SK-N-MC (cell line): ENCODE data around the gene TCF12.

Experiments used
- DNase-seq: peaks from one replicate; pipeline ENCODE4 v3.0.0-alpha.2; 2011; ENCODE audit warnings: low read depth, low spot score
- H3K27ac ChIP-seq: fragments of 200-600 bp; sonication (generic); 2 replicates; pipeline ENCODE4 v1.5.1; 2016; ENCODE audit warnings: mixed run types
- H3K36me3 ChIP-seq: fragments of 200-600 bp; sonication (generic); 2 replicates; pipeline ENCODE4 v1.6.1; 2017; ENCODE audit warnings: antibody characterized with exemption, low read length, mixed read lengths; ENCODE audit not compliant: insufficient read depth
- H3K4me3 ChIP-seq: fragments of 200-600 bp; sonication (generic); 2 replicates; pipeline ENCODE4 v1.5.1; 2016
- H3K9ac ChIP-seq: fragments of 200-600 bp; sonication (generic); 2 replicates; pipeline ENCODE4 v1.8.0; 2017; ENCODE audit warnings: mixed run types, mixed read lengths; ENCODE audit not compliant: insufficient read length
- H3K9me3 ChIP-seq: fragments of 200-600 bp; sonication (generic); 2 replicates; pipeline ENCODE4 v1.6.1; 2017; ENCODE audit warnings: low read depth, mild to moderate bottlenecking, antibody characterized with exemption, low read length, moderate library complexity, mixed read lengths
- EZH2 ChIP-seq: fragments of 200-600 bp; sonication (generic); IDR thresholded peaks from one replicate; pipeline ENCODE4 v1.6.1; 2017; ENCODE audit warnings: antibody characterized with exemption
- FOXP2 ChIP-seq: optimal IDR thresholded peaks from 2 replicates; pipeline ENCODE3; 2011; ENCODE audit warnings: mild to moderate bottlenecking, moderate library complexity; ENCODE audit not compliant: insufficient read depth; ENCODE audit errors: extremely low read length, control extremely low read depth
- POLR2AphosphoS5 ChIP-seq: IDR thresholded peaks from 2 replicates; pipeline ENCODE4 v1.6.1; 2012; ENCODE audit warnings: mild to moderate bottlenecking, low read depth, low read length, borderline replicate concordance

Gene TCF12

GRCh38 chr15:57283774-57284503, 365.5 kb downstream of the TCF12 start:
- Histone ChIP-seq H3K27ac (no peak overlapping the region), H3K9me3 (no peaks in the 10 kb centered on the region), H3K9ac (no peak overlapping the region), H3K36me3 (peaks cover 74% of the 10 kb centered on the region), H3K4me3 (no peak overlapping the region)
- no peak for DNase-seq
- TF ChIP-seq POLR2AphosphoS5 (no peak), FOXP2 (no peak), EZH2 (no peak)

DNA sequence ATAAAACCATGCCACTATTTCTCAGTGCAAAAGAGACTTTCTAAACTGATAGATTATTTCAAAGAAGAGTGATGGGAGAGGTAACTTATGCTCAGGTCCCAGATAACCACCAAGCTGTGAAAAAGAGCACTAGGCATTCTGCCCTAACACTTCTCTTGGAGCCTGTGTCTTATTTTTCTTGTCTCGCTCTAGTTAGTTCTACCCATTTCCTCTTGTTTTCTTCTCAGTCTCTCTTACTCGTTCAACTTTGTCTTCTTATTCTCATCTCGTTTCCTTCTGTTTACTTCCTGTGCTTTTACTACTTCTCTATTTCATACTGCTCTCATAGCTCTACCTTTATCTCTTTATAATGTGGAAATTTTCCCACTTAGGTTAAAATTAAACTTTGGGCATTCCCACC, 366.1 kb downstream of the TCF12 start:
- Histone ChIP-seq H3K27ac (no peak overlapping the region), H3K9ac (no peak overlapping the region), H3K4me3 (no peak overlapping the region), H3K36me3 (peaks cover 71% of the 10 kb centered on the region), H3K9me3 (no peaks in the 10 kb centered on the region)
- TF ChIP-seq EZH2 (no peak), POLR2AphosphoS5 (no peak), FOXP2 (no peak)
- DNase-seq = no peak

GRCh38 chr15:57285386-57285785, 366.9 kb downstream of the TCF12 start:
- no peaks in the 10 kb centered on the region for H3K9me3 ChIP-seq
- no peak overlapping the region for H3K9ac ChIP-seq
- peaks cover 73% of the 10 kb centered on the region for H3K36me3 ChIP-seq
- no peak overlapping the region for H3K27ac ChIP-seq
- H3K4me3 ChIP-seq = no peak overlapping the region
- TF ChIP-seq POLR2AphosphoS5 (no peak), FOXP2 (no peak), EZH2 (no peak)
- DNase-seq = no peak

- Histone ChIP-seq H3K4me3 (no peak overlapping the region), H3K27ac (no peak overlapping the region), H3K9ac (no peak overlapping the region), H3K9me3 (no peaks in the 10 kb centered on the region), H3K36me3 (peaks cover 74% of the 10 kb centered on the region)
- DNase-seq = no peak
- TF ChIP-seq EZH2 = no peak
- no peak for TF ChIP-seq POLR2AphosphoS5
- no peak for TF ChIP-seq FOXP2
Observed at GRCh38 chr15:57286446-57287122, 368.1 kb downstream of the TCF12 start.

DNA sequence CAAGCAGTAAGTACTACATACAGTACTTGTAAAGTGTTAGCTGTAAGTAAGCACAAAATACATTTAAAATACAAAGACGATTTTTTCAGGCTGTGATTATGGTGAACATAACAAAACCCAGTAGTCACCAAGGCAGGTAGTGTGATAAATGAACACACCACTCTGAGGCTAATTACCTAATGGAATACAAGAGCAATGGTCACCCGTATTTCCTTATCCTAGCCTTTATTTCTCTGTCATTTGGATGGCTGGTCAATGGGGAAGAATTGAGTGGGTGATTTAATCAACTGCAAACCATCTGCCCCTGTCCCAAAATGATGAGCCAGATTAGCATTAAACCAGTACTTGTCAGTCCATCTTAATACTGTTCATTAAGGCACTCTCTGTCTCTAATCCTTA, 368.7 kb downstream of the TCF12 start:
- no peak for TF ChIP-seq POLR2AphosphoS5
- no peak for TF ChIP-seq FOXP2
- TF ChIP-seq EZH2 = no peak
- Histone ChIP-seq H3K9me3 (no peaks in the 10 kb centered on the region), H3K9ac (no peak overlapping the region), H3K4me3 (no peak overlapping the region), H3K36me3 (peaks cover 75% of the 10 kb centered on the region), H3K27ac (no peak overlapping the region)
- no peak for DNase-seq

DNA sequence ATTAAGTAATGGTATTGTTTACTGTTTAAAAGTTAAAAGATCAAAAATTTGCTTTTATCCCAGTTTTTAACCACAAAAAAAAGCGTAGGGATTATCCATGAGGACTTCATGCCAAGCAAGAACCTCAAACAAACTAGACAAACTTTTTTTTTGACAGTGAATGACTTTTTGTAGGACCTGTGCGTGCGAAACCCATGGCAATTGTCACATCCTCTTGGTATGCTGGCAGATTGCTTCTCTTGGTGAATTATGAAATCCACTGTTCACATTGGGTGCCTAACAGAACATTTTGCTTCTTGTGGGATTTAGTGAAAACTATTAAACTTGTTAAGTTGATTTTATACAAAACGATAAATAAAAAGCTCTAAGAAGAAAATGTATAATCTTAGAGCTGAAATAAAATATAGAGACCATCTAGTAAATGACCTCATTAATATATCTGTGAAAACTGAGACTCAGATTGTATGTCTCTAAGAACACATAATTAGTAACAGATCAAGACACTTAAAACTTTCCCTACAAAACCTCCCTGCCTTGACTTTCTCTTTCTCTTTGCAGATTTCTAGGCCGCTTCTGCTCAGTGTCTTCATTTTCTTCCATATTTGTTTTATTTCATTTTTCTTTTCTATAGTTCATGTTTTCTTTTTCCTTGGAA, 370.6 kb downstream of the TCF12 start:
- Histone ChIP-seq H3K27ac (peak overlapping the region; percentile 64), H3K4me3 (no peak overlapping the region), H3K9ac (no peak overlapping the region), H3K9me3 (no peaks in the 10 kb centered on the region), H3K36me3 (peaks cover 73% of the 10 kb centered on the region)
- no peak for DNase-seq
- TF ChIP-seq FOXP2 (no peak), EZH2 (no peak), POLR2AphosphoS5 (no peak)

- Histone ChIP-seq H3K36me3 (peaks cover 68% of the 10 kb centered on the region), H3K9me3 (no peaks in the 10 kb centered on the region), H3K27ac (no peak overlapping the region), H3K4me3 (no peak overlapping the region), H3K9ac (no peak overlapping the region)
- no peak for DNase-seq
- no peak for TF ChIP-seq POLR2AphosphoS5
Observed at GRCh38 chr15:57290187-57290586, 371.7 kb downstream of the TCF12 start.

DNA sequence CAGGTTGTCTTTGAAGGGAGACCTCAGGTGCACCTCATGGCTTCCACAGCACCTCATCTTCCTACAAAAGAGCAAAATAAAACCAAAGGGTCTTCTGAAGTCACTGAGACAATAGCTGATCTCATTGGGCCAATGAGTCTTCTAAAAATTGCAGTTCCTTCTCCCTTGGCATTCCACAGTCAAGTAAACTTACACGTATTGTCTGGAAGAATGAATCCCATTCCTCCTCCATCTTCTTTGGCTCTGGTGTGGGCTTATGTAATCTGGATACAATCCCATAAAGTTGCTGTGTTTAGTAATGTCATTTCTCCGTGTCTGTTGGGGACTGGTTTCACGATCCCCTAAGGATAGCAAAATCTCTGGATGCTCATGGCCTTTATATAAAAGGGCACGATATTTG, 372.4 kb downstream of the TCF12 start:
- TF ChIP-seq FOXP2 (no peak), EZH2 (no peak), POLR2AphosphoS5 (no peak)
- Histone ChIP-seq H3K9me3 (no peaks in the 10 kb centered on the region), H3K36me3 (peaks cover 63% of the 10 kb centered on the region), H3K4me3 (no peak overlapping the region), H3K9ac (no peak overlapping the region), H3K27ac (no peak overlapping the region)
- no peak for DNase-seq
